B cell (primary cell): ENCODE measurements around the gene RNF103. TPM values are rescaled to one million over a fixed set of nuclear protein-coding genes. Genes with fewer than 3 reads are reported as not detected.
"Not testable (repeated sequence)": the region's sequence is repeated elsewhere in the genome, so short reads cannot be mapped to it uniquely, and the experiment has no call there.

Source experiments
- ATAC-seq: fragments of 200-7000 bp; cut with Tn5 transposase; one replicate; pipeline ENCODE4 v1.10.0; 2021; ENCODE audit warnings: low read depth, mild to moderate bottlenecking, moderate number of reproducible peaks, moderate library complexity
- CTCF ChIA-PET: fragments of 350-600 bp; sonication (Branson Sonifier 250); formaldehyde crosslinking; loops from one replicate; lab custom pipeline; 2021; ENCODE audit warnings: antibody characterized with exemption, inconsistent platforms; lab: Charles Lee
- POLR2A ChIA-PET: fragments of 350-600 bp; sonication (Branson Sonifier 250); formaldehyde crosslinking; loops from one replicate; lab custom pipeline; 2021; ENCODE audit warnings: antibody characterized with exemption; lab: Charles Lee
- DNase-seq: peaks from one replicate; pipeline ENCODE4 v3.0.0; 2013
- H2AFZ ChIP-seq: 2 replicates; pipeline ENCODE4 v1.6.1; 2012; ENCODE audit warnings: mild to moderate bottlenecking, low read depth, low read length; ENCODE audit not compliant: insufficient read depth, poor library complexity, severe bottlenecking
- H3K27ac ChIP-seq, 2 donors: 1 replicate in 1 of 2; 2 replicates in 1 of 2; pipeline ENCODE4 v1.5.1; 2012 to 2013; ENCODE audit warnings: low read length in 2 of 2, mild to moderate bottlenecking in 2 of 2, moderate library complexity in 1 of 2
- H3K27me3 ChIP-seq, 4 experiments: fragments of 200-600 bp in 1 of 4; sonication (generic) in 1 of 4; replicated peaks in 1 of 4; 1 replicate in 2 of 4; 2 replicates in 2 of 4; pipeline versions ENCODE4 v1.6.1 to v1.7.0; 2013 to 2016; ENCODE audit warnings: low read length in 3 of 4, mild to moderate bottlenecking in 2 of 4, mixed read lengths in 1 of 4, moderate library complexity in 1 of 4; ENCODE audit not compliant: insufficient read depth in 4 of 4, control insufficient read depth in 3 of 4; ENCODE audit errors: control extremely low read depth in 1 of 4
- H3K36me3 ChIP-seq, 2 experiments: replicated peaks in 1 of 2; 1 replicate in 1 of 2; 2 replicates in 1 of 2; pipeline versions ENCODE4 v1.6.1 to v1.7.1; 2013; ENCODE audit warnings: low read length in 1 of 2; ENCODE audit not compliant: insufficient read depth in 2 of 2, control insufficient read depth in 1 of 2; ENCODE audit errors: control extremely low read depth in 1 of 2, extremely low read depth in 1 of 2
- H3K4me1 ChIP-seq, 2 donors: fragments of 200-600 bp in 1 of 2; sonication (generic) in 1 of 2; 1 replicate in 1 of 2; 2 replicates in 1 of 2; pipeline versions ENCODE4 v1.5.1 to v1.6.1; 2013 to 2017; ENCODE audit warnings: low read length in 2 of 2; ENCODE audit not compliant: control insufficient read depth in 2 of 2, insufficient read depth in 2 of 2
- H3K4me2 ChIP-seq: replicated peaks from 2 replicates; pipeline ENCODE3; 2012; ENCODE audit warnings: mild to moderate bottlenecking, low read depth, low read length; ENCODE audit not compliant: poor library complexity, severe bottlenecking
- H3K4me3 ChIP-seq, 5 experiments: fragments of 200-600 bp in 1 of 5; sonication (generic) in 1 of 5; 1 replicate in 3 of 5; 2 replicates in 2 of 5; pipeline versions ENCODE4 v1.5.1 to v1.7.0; 2011 to 2016; ENCODE audit warnings: low read length in 4 of 5, mild to moderate bottlenecking in 4 of 5, low read depth in 2 of 5, control low read depth in 1 of 5, moderate library complexity in 1 of 5; ENCODE audit not compliant: insufficient read depth in 1 of 5; ENCODE audit errors: control extremely low read depth in 1 of 5, extremely low read depth in 1 of 5
- H3K79me2 ChIP-seq: fragments of 200-600 bp; sonication (generic); one replicate; pipeline ENCODE4 v1.6.0; 2016; ENCODE audit warnings: low read length; ENCODE audit not compliant: control insufficient read depth, insufficient read depth
- H3K9ac ChIP-seq: fragments of 200-600 bp; sonication (generic); 2 replicates; pipeline ENCODE4 v1.6.1; 2017; ENCODE audit warnings: mild to moderate bottlenecking, low read length, moderate library complexity
- H3K9me3 ChIP-seq, 3 donors: one replicate each; pipeline versions ENCODE4 v1.6.1 to v1.7.1; 2013; ENCODE audit warnings: low read length in 2 of 3; ENCODE audit not compliant: control insufficient read depth in 2 of 3, insufficient read depth in 1 of 3; ENCODE audit errors: control extremely low read depth in 1 of 3
- H4K20me1 ChIP-seq: 2 replicates; pipeline ENCODE4 v1.6.0; 2012; ENCODE audit warnings: mild to moderate bottlenecking, low read length; ENCODE audit not compliant: insufficient read depth, control insufficient read depth, poor library complexity, severe bottlenecking
- H3K27ac Mint-ChIP-seq: one replicate; pipeline ENCODE4 v1.8.0; 2021; ENCODE audit warnings: mixed read lengths
- H3K27me3 Mint-ChIP-seq: one replicate; pipeline ENCODE4 v1.8.0; 2021; ENCODE audit warnings: mixed read lengths
- H3K4me1 Mint-ChIP-seq: one replicate; pipeline ENCODE4 v1.8.0; 2021; ENCODE audit warnings: mixed read lengths
- H3K4me3 Mint-ChIP-seq: one replicate; pipeline ENCODE4 v1.8.0; 2021; ENCODE audit warnings: mixed read lengths
- H3K9me3 Mint-ChIP-seq: one replicate; pipeline ENCODE4 v1.8.0; 2022; ENCODE audit warnings: mixed read lengths; ENCODE audit not compliant: insufficient read depth
- CTCF ChIP-seq: fragments of 200-600 bp; IDR thresholded peaks from one replicate; pipeline ENCODE4 v1.8.0; 2022; ENCODE audit warnings: antibody characterized with exemption, mild to moderate bottlenecking
- EZH2 ChIP-seq: IDR thresholded peaks from 2 replicates; pipeline ENCODE4 v1.6.1; 2012; ENCODE audit warnings: borderline replicate concordance, low read depth, mild to moderate bottlenecking, moderate library complexity, low read length; ENCODE audit not compliant: insufficient read depth, poor library complexity, severe bottlenecking
- WGBS: methylation state at CpG from one replicate; pipeline ENCODE4 v1.1.5; 2013; ENCODE audit warnings: missing lambda C conversion rate; ENCODE audit not compliant: insufficient coverage; 5-methylcytosine and 5-hydroxymethylcytosine counted together
- intact Hi-C: fragments of 100-400 bp; cut with micrococcal nuclease; formaldehyde crosslinking; loops from one replicate; pipeline ENCODE4 v1.10.0; 2022
- polyA plus RNA-seq: library from polyadenylated mRNA; depleted of rRNA; stranded (reverse); fragments of >200 nt; gene quantifications from 2 replicates; pipeline ENCODE4 v1.2.3, GENCODE V29; 2012
- total RNA-seq, 2 donors: library from RNA; stranded (reverse); fragments of 120-200 nt in 1 of 2; gene quantifications; 1 replicate in 1 of 2; 2 replicates in 1 of 2; pipeline versions ENCODE4 v1.2.3 to v1.2.4, GENCODE V29; 2013 to 2022

The RNF103 gene
- total and polyA plus RNA-seq, 2 donors (not counting 1 experiment from before 2014, with no cell fraction given): 23.7 to 37.2 TPM

GRCh38 chr2:86592547-86593230, 31.0 kb downstream of the RNF103 start:
- POLR2A ChIA-PET: no interaction called here

GRCh38 chr2:86589701-86590100, 34.0 kb downstream of the RNF103 start:
- H3K36me3 ChIP-seq, H3K4me3 Mint-ChIP-seq, H3K9me3 ChIP-seq, H3K27me3 ChIP-seq, H3K9me3 Mint-ChIP-seq, H3K4me3 ChIP-seq, H3K4me2 ChIP-seq, intact Hi-C loops, H3K4me1 Mint-ChIP-seq, H4K20me1 ChIP-seq, DNase-seq, H3K4me1 ChIP-seq, H3K27ac ChIP-seq, ATAC-seq, H3K79me2 ChIP-seq, H2AFZ ChIP-seq, H3K9ac ChIP-seq, CTCF ChIA-PET, H3K27ac Mint-ChIP-seq: not testable (repeated sequence)
- 100% methylated on average over 3 of the region's 5 CpGs for WGBS
- POLR2A ChIA-PET: interaction anchor here (0.6 kb wide), 1 partner anchor 19 kb away, joined by 7 read pairs; no protein-coding TSS in a partner anchor
- peaks cover 14% of the 10 kb centered on the region for H3K27me3 Mint-ChIP-seq

More at GRCh38 chr2:86592547-86593230, 31.0 kb downstream of the RNF103 start:
- Histone ChIP-seq H3K9me3 (peaks cover 0 to 1% (median 0%) of the 10 kb centered on the region in 3 donors), H3K36me3 (no peaks in the 10 kb centered on the region), H3K4me1 (no peaks in the 10 kb centered on the region), H3K4me3 (no peak overlapping the region), H3K27me3 (no peaks in the 10 kb centered on the region), H2AFZ (no peak overlapping the region), H4K20me1 (no peaks in the 10 kb centered on the region), H3K27ac (no peak overlapping the region), H3K9ac (no peak overlapping the region), H3K4me2 (no peak overlapping the region), H3K79me2 (no peaks in the 10 kb centered on the region)
- Mint-ChIP-seq H3K27me3 (peaks cover 11% of the 10 kb centered on the region), H3K27ac (no peak overlapping the region), H3K9me3 (peaks cover 7% of the 10 kb centered on the region), H3K4me1 (no peaks in the 10 kb centered on the region), H3K4me3 (no peak overlapping the region)
- CTCF ChIA-PET: no interaction called here
- 86% methylated on average over 1 of the region's 3 CpGs for WGBS
- intact Hi-C loops: no loop called here
- DNase-seq (no peak), ATAC-seq (no peak)
- TF ChIP-seq EZH2 (no peak), CTCF (no peak)
